Loucy (cell line): ENCODE measurements around the gene PPP3CA.

ENCODE experiments used
- H2AFZ ChIP-seq: fragments of 200-600 bp; sonication (generic); 2 replicates; pipeline ENCODE4 v1.6.0; 2016; ENCODE audit warnings: antibody characterized with exemption, mild to moderate bottlenecking, low read length, moderate library complexity
- H3F3A ChIP-seq: fragments of 200-600 bp; 2 replicates; pipeline ENCODE4 v1.6.0; 2016; ENCODE audit warnings: antibody characterized with exemption, low read depth, mild to moderate bottlenecking
- H3K27me3 ChIP-seq: fragments of 200-600 bp; sonication (generic); 2 replicates; pipeline ENCODE4 v1.6.1; 2014; ENCODE audit warnings: low read length, mild to moderate bottlenecking; ENCODE audit not compliant: insufficient read depth, poor library complexity, severe bottlenecking
- H3K36me3 ChIP-seq: fragments of 200-600 bp; sonication (generic); 2 replicates; pipeline ENCODE4 v1.6.1; 2016; ENCODE audit warnings: low read length; ENCODE audit not compliant: insufficient read depth
- H3K4me1 ChIP-seq: fragments of 200-600 bp; sonication (generic); 2 replicates; pipeline ENCODE4 v1.5.1; 2014; ENCODE audit warnings: low read length, mild to moderate bottlenecking; ENCODE audit not compliant: insufficient read depth, poor library complexity, severe bottlenecking
- H3K4me2 ChIP-seq: fragments of 200-600 bp; sonication (generic); 2 replicates; pipeline ENCODE4 v1.6.0; 2014; ENCODE audit warnings: antibody characterized with exemption, low read length, low read depth, mild to moderate bottlenecking; ENCODE audit not compliant: poor library complexity, severe bottlenecking
- H3K4me3 ChIP-seq: fragments of 200-600 bp; sonication (generic); 2 replicates; pipeline ENCODE4 v1.5.1; 2014; ENCODE audit warnings: low read length, mild to moderate bottlenecking, mixed read lengths; ENCODE audit not compliant: poor library complexity, severe bottlenecking
- H3K79me2 ChIP-seq: fragments of 200-600 bp; sonication (generic); 2 replicates; pipeline ENCODE4 v1.6.1; 2014; ENCODE audit warnings: low read length; ENCODE audit not compliant: insufficient read depth
- H3K9ac ChIP-seq: fragments of 200-600 bp; sonication (generic); 2 replicates; pipeline ENCODE4 v1.6.0; 2014; ENCODE audit warnings: mild to moderate bottlenecking, low read depth, low read length, moderate library complexity; ENCODE audit not compliant: poor library complexity, severe bottlenecking
- H3K9me2 ChIP-seq: fragments of 200-600 bp; sonication (generic); replicated peaks from 2 replicates; pipeline ENCODE4 v1.6.1; 2016; ENCODE audit warnings: low read depth, low read length, mixed read lengths
- H3K9me3 ChIP-seq: fragments of 200-600 bp; sonication (generic); 2 replicates; pipeline ENCODE4 v1.6.1; 2014; ENCODE audit warnings: mild to moderate bottlenecking, antibody characterized with exemption, low read length, low read depth; ENCODE audit not compliant: insufficient read depth
- H4K20me1 ChIP-seq: fragments of 200-600 bp; sonication (generic); 2 replicates; pipeline ENCODE4 v1.6.0; 2014; ENCODE audit warnings: antibody characterized with exemption, low read length, mild to moderate bottlenecking; ENCODE audit not compliant: insufficient read depth, poor library complexity, severe bottlenecking
- CTCF ChIP-seq: fragments of 200-600 bp; sonication (generic); conservative IDR thresholded peaks from 2 replicates; pipeline ENCODE4 v1.5.1; 2014; ENCODE audit warnings: mild to moderate bottlenecking, antibody characterized with exemption, low read length
- EZH2phosphoT487 ChIP-seq: fragments of 200-600 bp; IDR thresholded peaks from 2 replicates; pipeline ENCODE4 v1.6.1; 2018; ENCODE audit warnings: antibody characterized with exemption, mild to moderate bottlenecking, moderate library complexity, borderline replicate concordance

PPP3CA gene

DNA sequence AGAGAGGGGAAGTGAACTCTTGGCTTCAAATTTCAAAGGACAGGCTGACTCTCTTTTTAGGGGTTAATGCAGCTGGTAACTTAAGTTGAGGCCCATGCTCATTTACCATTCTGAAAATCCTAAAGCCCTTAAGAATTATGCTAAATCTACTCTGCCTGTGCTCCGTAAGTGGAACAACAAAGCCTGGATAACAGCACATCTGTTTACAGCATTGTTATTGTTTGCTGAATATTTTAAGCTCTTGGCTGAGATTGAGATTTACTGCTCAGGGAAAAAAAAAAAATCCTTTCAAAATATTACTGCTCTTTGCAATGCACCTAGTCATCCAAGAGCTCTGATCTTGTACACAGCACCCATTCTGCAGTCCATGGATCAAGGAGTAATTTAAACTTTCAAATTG is 17.7 kb downstream of the PPP3CA start:
- no peak for TF ChIP-seq CTCF
- no peak for TF ChIP-seq EZH2phosphoT487
- Histone ChIP-seq H3K4me1 (peaks cover 19% of the 10 kb centered on the region), H3K4me3 (no peak overlapping the region), H3K9ac (no peak overlapping the region), H4K20me1 (peaks cover 56% of the 10 kb centered on the region), H2AFZ (no peak overlapping the region), H3K9me3 (no peaks in the 10 kb centered on the region), H3K4me2 (no peak overlapping the region), H3K27me3 (no peaks in the 10 kb centered on the region), H3K79me2 (peaks cover 72% of the 10 kb centered on the region), H3K36me3 (no peaks in the 10 kb centered on the region), H3F3A (no peaks in the 10 kb centered on the region), H3K9me2 (no peaks in the 10 kb centered on the region)

GRCh38 chr4:101328063-101328602 is 19.2 kb downstream of the PPP3CA start:
- no peaks in the 10 kb centered on the region for H3K9me2 ChIP-seq
- no peaks in the 10 kb centered on the region for H3K27me3 ChIP-seq
- H3K79me2 ChIP-seq, result peaks cover 73% of the 10 kb centered on the region
- peak overlapping the region; percentile 44 for H3K4me3 ChIP-seq
- H3K9ac ChIP-seq, result no peak overlapping the region
- no peak for TF ChIP-seq EZH2phosphoT487
- TF ChIP-seq CTCF, result no peak
- peaks cover 21% of the 10 kb centered on the region for H3K4me1 ChIP-seq
- H3F3A ChIP-seq, result no peaks in the 10 kb centered on the region
- no peaks in the 10 kb centered on the region for H3K36me3 ChIP-seq
- peaks cover 53% of the 10 kb centered on the region for H4K20me1 ChIP-seq
- H3K4me2 ChIP-seq, result peak overlapping the region; percentile 64
- H2AFZ ChIP-seq, result no peak overlapping the region
- no peaks in the 10 kb centered on the region for H3K9me3 ChIP-seq

- Histone ChIP-seq H2AFZ (no peak overlapping the region), H3K9ac (no peak overlapping the region), H3K4me3 (no peak overlapping the region), H3K9me2 (no peaks in the 10 kb centered on the region), H3F3A (no peaks in the 10 kb centered on the region), H3K4me2 (no peak overlapping the region), H3K9me3 (no peaks in the 10 kb centered on the region), H3K79me2 (peaks cover 80% of the 10 kb centered on the region), H3K27me3 (no peaks in the 10 kb centered on the region), H4K20me1 (peaks cover 39% of the 10 kb centered on the region), H3K4me1 (peaks cover 21% of the 10 kb centered on the region), H3K36me3 (no peaks in the 10 kb centered on the region)
- TF ChIP-seq EZH2phosphoT487 (no peak), CTCF (no peak)
Measured at GRCh38 chr4:101326576-101326975, 20.8 kb downstream of the PPP3CA start.
